Renal cortex interstitium (tissue), 11 donors: ENCODE measurements around the gene TRAPPC2L. TPM values are rescaled to one million over a fixed set of nuclear protein-coding genes. Genes with fewer than 3 reads are reported as not detected.

Experiments
- DNase-seq, 11 donors: peaks; one replicate each; pipeline ENCODE4 v3.0.0-alpha.2; 2013; ENCODE audit warnings: low read depth in 9 of 11, low spot score in 4 of 11; ENCODE audit errors: extremely low read depth in 1 of 11
- polyA plus RNA-seq, 3 donors: library from polyadenylated mRNA; unstranded; fragments of 120-200 nt; gene quantifications; one replicate each; pipeline ENCODE4 v1.2.1, GENCODE V29; 2013; ENCODE audit not compliant: insufficient read length in 3 of 3

TRAPPC2L gene
- polyA plus RNA-seq, 3 donors: 63.0 to 85.3 (median 76.6) TPM

DNA sequence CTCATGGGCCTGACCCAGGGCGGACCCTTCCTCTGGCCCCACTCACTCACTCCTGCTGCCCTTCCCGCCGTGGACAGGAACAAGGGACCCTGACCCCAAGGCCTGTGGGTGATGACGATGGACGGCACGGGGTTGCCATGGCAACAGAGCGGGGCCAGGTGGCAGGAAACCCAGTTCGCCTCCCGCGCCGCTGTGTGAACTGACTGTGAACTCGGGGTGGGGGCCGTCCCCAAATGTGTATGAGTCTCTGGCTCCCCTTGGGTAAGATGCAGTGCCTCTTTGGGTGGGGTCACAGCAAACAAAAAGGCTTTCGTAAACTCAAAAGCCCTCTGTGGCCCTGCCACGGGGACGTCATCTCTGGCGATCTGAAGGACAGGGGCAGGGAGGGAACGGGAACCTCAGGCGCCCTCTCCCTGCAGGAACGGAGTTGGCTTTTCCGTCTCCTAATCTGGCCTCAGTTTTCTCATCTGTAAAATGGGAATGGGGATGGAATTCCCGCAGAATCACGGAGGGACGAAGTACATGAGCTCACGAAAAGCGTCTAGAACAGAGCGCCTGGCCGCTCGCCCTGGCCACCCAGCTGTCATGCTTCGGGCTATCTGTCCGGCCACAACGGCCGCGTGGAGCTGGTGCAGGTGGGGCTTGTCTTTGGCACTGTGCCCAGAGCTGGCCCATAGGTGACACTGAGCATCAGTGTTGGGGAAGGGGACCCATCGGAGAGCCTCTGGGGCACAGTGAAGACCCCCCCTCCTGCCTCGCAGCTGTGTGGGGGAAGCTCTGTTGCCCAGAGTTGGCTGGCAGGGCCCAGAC, 54.4 kb downstream of the TRAPPC2L start:
- no peak for DNase-seq

DNA sequence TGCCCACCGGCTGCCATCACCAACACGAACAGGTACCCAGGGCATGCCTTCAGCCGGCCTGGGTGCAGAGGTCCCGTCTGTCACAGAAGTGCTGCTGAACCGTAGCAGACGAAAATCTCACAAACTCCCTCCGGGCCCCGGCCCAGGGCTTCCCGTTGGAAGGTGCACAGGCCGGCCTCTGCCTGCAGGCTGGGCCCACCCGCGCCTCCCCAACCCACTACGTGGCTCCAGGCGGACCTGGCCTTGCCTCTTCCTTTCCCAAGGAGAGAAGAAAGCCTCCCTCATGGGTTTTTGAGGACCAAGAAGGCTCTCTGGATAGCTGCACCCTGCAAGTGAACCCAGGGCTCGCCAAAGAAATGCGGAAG, 55.0 kb downstream of the TRAPPC2L start:
- DNase-seq: no peak

Other genes starting within 250 kb of the TRAPPC2L start
- not detected for gene IL17C, start 218.6 kb upstream of the TRAPPC2L start, polyA plus RNA-seq
- 100 to 1,000 TPM in 2 of 3 donors, 10 to 100 TPM in 1; 92.4 to 157 (median 142) TPM for gene CYBA, start 206.1 kb upstream of the TRAPPC2L start, polyA plus RNA-seq
- gene MVD, start 194.0 kb upstream of the TRAPPC2L start, polyA plus RNA-seq: 10 to 100 TPM; 27.9 to 43.7 (median 39.8) TPM
- gene SNAI3, start 170.6 kb upstream of the TRAPPC2L start, polyA plus RNA-seq: under 1 TPM; 0.59 to 0.94 (median 0.78) TPM
- gene RNF166, start 150.7 kb upstream of the TRAPPC2L start, polyA plus RNA-seq: 10 to 100 TPM; 14.5 to 22.4 (median 20.1) TPM
- gene CTU2, start 150.6 kb upstream of the TRAPPC2L start, polyA plus RNA-seq: 10 to 100 TPM; 10.1 to 17.8 (median 13.3) TPM
- 10 to 100 TPM; 31.6 to 70.3 (median 48.9) TPM for gene PIEZO1, start 71.9 kb upstream of the TRAPPC2L start, polyA plus RNA-seq
- 10 to 100 TPM; 11.3 to 23.2 (median 19.1) TPM for gene CDT1, start 53.3 kb upstream of the TRAPPC2L start, polyA plus RNA-seq
- gene APRT, start 45.2 kb upstream of the TRAPPC2L start, polyA plus RNA-seq: 100 to 1,000 TPM in 1 of 3 donors, 10 to 100 TPM in 2; 70.7 to 114 (median 97.3) TPM
- 10 to 100 TPM; 17.6 to 27.3 (median 26.8) TPM for gene GALNS, start 180 bp upstream of the TRAPPC2L start, polyA plus RNA-seq
- gene PABPN1L, start 9.5 kb downstream of the TRAPPC2L start, polyA plus RNA-seq: not detected
- gene CBFA2T3, start 120.1 kb downstream of the TRAPPC2L start, polyA plus RNA-seq: 1 to 10 TPM; 2.6 to 5.5 (median 2.7) TPM
- 10 to 100 TPM; 29.7 to 38.0 (median 30.8) TPM for gene ACSF3, start 236.7 kb downstream of the TRAPPC2L start, polyA plus RNA-seq